Erythroblast (primary cell): Measurements from ENCODE around the gene CEP120.
"Not testable (repeated sequence)": the region's sequence is repeated elsewhere in the genome, so short reads cannot be mapped to it uniquely, and the experiment has no call there.

Experiments
- DNase-seq, 2 experiments: peaks; one replicate each; lab custom pipeline; 2025; lab: John Stamatoyannopoulos, UW
- GATA1 ChIP-seq: IDR thresholded peaks from 2 replicates; pipeline ENCODE4 v1.6.1; 2011; ENCODE audit warnings: low read depth, mild to moderate bottlenecking, control low read depth, low read length, moderate library complexity
- POLR2A ChIP-seq: IDR thresholded peaks from 2 replicates; pipeline ENCODE4 v1.6.1; 2011; ENCODE audit warnings: mild to moderate bottlenecking, low read length

The CEP120 gene

GRCh38 chr5:123340928-123341327, 82.3 kb downstream of the CEP120 start:
- no peak for DNase-seq
- TF ChIP-seq GATA1 (no peak), POLR2A (no peak)

- DNase-seq: not testable (repeated sequence)
Measured at GRCh38 chr5:123308377-123308776, 114.8 kb downstream of the CEP120 start.

- no peak for TF ChIP-seq POLR2A
- TF ChIP-seq GATA1: no peak
- no peak for DNase-seq
Measured at GRCh38 chr5:123305751-123306150, 117.5 kb downstream of the CEP120 start.

GRCh38 chr5:123304777-123305316, 118.4 kb downstream of the CEP120 start:
- no peak for TF ChIP-seq POLR2A
- no peak for TF ChIP-seq GATA1
- no peak for DNase-seq

- TF ChIP-seq POLR2A (no peak), GATA1 (no peak)
- no peak for DNase-seq
Measured at GRCh38 chr5:123303802-123304201, 119.4 kb downstream of the CEP120 start.

GRCh38 chr5:123300266-123300665, 122.9 kb downstream of the CEP120 start:
- TF ChIP-seq POLR2A (no peak), GATA1 (no peak)
- DNase-seq: no peak

- no peak for DNase-seq
Measured at GRCh38 chr5:123299136-123299535, 124.1 kb downstream of the CEP120 start.

GRCh38 chr5:123298335-123299030, 124.7 kb downstream of the CEP120 start:
- TF ChIP-seq GATA1 (no peak), POLR2A (no peak)
- no peak for DNase-seq

More at GRCh38 chr5:123299136-123299535, 124.1 kb downstream of the CEP120 start:
- TF ChIP-seq GATA1 (no peak), POLR2A (no peak)

GRCh38 chr5:123297866-123298265, 125.3 kb downstream of the CEP120 start:
- no peak for DNase-seq
- TF ChIP-seq GATA1: no peak
- TF ChIP-seq POLR2A: no peak

GRCh38 chr5:123297198-123297831, 125.9 kb downstream of the CEP120 start:
- no peak for TF ChIP-seq POLR2A
- no peak for TF ChIP-seq GATA1
- no peak for DNase-seq
